Mucosa of stomach (tissue), 1 donor: ENCODE measurements around the gene UBA6.
"Not testable (repeated sequence)": the region's sequence is repeated elsewhere in the genome, so short reads cannot be mapped to it uniquely, and the experiment has no call there.

ENCODE experiments used
- H3K27me3 ChIP-seq: one replicate; pipeline ENCODE4 v1.7.0; 2013; ENCODE audit warnings: mild to moderate bottlenecking, low read length; ENCODE audit not compliant: control insufficient read depth, insufficient read depth
- H3K36me3 ChIP-seq: one replicate; pipeline ENCODE4 v1.7.0; 2013; ENCODE audit warnings: low read length; ENCODE audit not compliant: control insufficient read depth, insufficient read depth
- H3K4me1 ChIP-seq: one replicate; pipeline ENCODE4 v1.7.0; 2013; ENCODE audit warnings: mild to moderate bottlenecking, low read length; ENCODE audit not compliant: control insufficient read depth, insufficient read depth
- H3K4me3 ChIP-seq: one replicate; pipeline ENCODE4 v1.7.0; 2013; ENCODE audit warnings: low read length
- H3K9ac ChIP-seq: one replicate; pipeline ENCODE4 v1.7.0; 2013; ENCODE audit warnings: mild to moderate bottlenecking, low read length, moderate library complexity
- H3K9me3 ChIP-seq: one replicate; pipeline ENCODE4 v1.7.0; 2013; ENCODE audit warnings: mild to moderate bottlenecking, low read length, moderate library complexity; ENCODE audit not compliant: control insufficient read depth
- donor health status: Pancreatic carcinoma.

UBA6 gene

DNA sequence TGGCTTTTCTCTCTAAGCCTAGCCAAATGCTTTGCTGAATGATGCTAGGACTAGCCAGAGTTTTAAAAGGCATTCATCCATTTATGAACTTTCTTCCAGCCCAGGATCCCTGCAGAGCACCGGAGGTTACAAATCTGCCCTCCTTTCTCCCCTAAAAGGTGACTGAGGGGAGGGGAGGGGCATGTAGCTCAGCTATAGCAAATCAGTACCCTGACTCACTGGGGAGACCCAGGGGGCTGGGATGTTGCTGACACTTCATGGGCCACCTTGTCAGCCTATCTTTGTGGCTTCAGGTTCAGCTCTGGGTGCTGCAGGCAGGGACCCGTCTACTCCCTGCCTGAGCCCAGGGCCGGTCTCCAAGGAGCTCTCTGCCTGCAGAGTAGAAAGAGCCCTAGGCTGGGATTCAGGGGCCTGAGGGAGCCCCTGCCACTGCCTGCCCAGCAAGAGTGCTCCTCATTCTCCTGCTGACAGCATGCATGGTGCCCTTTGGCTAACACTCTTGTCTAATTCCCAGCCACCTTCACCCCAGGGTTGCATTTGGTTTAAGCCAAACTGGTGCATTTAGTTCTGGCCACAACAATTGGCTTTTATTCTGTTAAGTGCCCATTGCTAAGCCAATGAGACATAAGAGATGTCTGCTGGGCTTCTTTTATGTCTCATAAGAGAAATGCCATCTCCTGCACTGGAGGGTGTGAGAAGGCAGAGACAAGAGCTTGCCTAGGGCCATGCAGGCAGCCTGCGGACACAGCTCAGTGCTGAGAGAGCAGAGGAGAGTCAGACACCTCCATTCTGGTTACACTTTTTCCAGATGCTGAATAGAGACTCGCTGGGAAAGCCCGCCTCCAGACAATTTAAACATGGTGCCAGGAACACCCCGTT, 11.9 kb upstream of the UBA6 start:
- Histone ChIP-seq H3K4me3 (no peak overlapping the region), H3K36me3 (no peaks in the 10 kb centered on the region), H3K4me1 (peaks cover 4% of the 10 kb centered on the region), H3K27me3 (no peaks in the 10 kb centered on the region), H3K9ac (no peak overlapping the region), H3K9me3 (no peaks in the 10 kb centered on the region)

DNA sequence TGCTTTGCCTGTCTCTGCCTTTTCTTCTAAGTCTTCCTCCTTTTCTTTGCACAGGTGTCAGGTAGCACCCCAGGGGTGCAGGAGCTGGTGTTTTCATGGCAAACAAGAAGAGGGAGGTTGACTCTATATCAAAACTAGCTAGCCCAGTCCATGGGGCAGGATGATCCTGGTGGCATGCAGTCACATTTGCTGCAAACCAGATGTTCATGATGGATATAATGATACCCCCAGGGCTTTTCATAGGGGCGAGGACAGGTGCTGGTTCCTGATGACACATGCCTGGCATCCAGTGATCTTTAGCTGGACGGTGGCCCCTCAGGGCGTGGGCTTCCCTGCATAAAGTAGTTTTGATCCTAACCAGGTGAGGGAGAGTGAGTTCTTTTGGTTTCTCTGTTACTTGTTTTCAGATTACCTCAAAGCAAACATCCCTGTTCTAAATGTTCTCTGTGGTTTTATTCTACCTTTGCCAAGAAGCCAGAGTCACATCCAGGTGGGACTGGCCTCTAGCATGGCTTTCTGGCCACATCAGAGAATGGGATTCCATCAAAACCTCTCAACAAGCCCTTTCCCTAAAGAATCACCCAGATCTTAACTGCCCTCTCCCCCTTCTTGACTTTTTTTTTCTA, 11.2 kb upstream of the UBA6 start:
- no peaks in the 10 kb centered on the region for H3K36me3 ChIP-seq
- no peaks in the 10 kb centered on the region for H3K9me3 ChIP-seq
- peaks cover 4% of the 10 kb centered on the region for H3K4me1 ChIP-seq
- no peaks in the 10 kb centered on the region for H3K27me3 ChIP-seq
- no peak overlapping the region for H3K9ac ChIP-seq
- H3K4me3 ChIP-seq = no peak overlapping the region

DNA sequence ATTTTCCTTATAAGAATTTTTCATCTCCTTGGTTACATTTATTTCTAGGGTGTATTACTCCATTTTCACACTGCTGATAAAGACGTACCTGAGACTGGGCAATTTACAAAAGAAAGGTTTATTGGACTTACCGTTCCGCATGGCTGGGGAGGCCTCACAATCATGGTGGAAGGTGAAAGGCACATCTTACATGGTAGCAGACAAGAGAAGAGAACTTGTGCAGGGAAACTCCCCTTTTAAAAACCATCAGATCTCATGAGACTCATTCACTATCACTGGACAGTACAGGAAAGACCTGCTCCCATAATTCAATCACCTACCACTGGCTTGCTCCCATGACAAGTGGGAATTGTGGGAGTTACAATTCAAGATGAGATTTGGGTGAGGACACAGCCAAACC, 5.7 kb upstream of the UBA6 start:
- not testable (repeated sequence) for H3K27me3 ChIP-seq, H3K4me1 ChIP-seq, H3K9me3 ChIP-seq, H3K9ac ChIP-seq, H3K4me3 ChIP-seq, H3K36me3 ChIP-seq

GRCh38 chr4:67704843-67705242, 3.9 kb upstream of the UBA6 start:
- H3K27me3 ChIP-seq = no peaks in the 10 kb centered on the region
- H3K4me3 ChIP-seq = no peak overlapping the region
- H3K9ac ChIP-seq = no peak overlapping the region
- no peaks in the 10 kb centered on the region for H3K4me1 ChIP-seq
- H3K9me3 ChIP-seq = no peaks in the 10 kb centered on the region
- H3K36me3 ChIP-seq = no peaks in the 10 kb centered on the region

DNA sequence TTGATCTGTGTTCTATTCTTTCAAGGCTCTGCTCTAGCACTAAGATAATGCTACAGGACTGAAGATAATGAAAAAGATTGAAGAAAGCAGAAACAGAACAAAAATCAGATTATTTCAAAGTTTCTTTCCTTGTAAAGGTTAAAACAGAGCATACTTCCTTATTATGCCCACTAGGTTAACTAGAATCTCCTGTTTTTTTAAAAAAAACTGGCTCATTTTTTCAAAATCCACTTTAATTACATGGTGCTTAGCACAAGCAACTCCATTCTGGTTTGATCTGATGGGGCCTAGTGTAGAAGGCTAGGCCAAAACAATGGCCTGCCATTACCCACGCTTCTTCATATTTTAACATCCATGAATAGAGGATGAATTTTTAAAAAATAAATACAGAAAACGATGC, 1.2 kb upstream of the UBA6 start:
- Histone ChIP-seq H3K9ac (peak overlapping the region; percentile 83), H3K4me3 (no peak overlapping the region), H3K9me3 (no peaks in the 10 kb centered on the region), H3K27me3 (no peaks in the 10 kb centered on the region), H3K4me1 (no peaks in the 10 kb centered on the region), H3K36me3 (no peaks in the 10 kb centered on the region)

GRCh38 chr4:67701517-67701850, 529 bp upstream of the UBA6 start:
- H3K4me1 ChIP-seq = no peaks in the 10 kb centered on the region
- H3K9ac ChIP-seq = peak overlapping the region; percentile 83
- H3K9me3 ChIP-seq = no peaks in the 10 kb centered on the region
- H3K36me3 ChIP-seq = no peaks in the 10 kb centered on the region
- H3K27me3 ChIP-seq = no peaks in the 10 kb centered on the region
- H3K4me3 ChIP-seq = peak overlapping the region; percentile 12

- H3K36me3 ChIP-seq = no peaks in the 10 kb centered on the region
- H3K4me3 ChIP-seq = peak overlapping the region; percentile 21
- H3K9me3 ChIP-seq = no peaks in the 10 kb centered on the region
- H3K9ac ChIP-seq = peak overlapping the region; percentile 83
- no peaks in the 10 kb centered on the region for H3K4me1 ChIP-seq
- H3K27me3 ChIP-seq = no peaks in the 10 kb centered on the region
These were observed 728 bp downstream of the UBA6 start for GRCh38 chr4:67700116-67700737.

DNA sequence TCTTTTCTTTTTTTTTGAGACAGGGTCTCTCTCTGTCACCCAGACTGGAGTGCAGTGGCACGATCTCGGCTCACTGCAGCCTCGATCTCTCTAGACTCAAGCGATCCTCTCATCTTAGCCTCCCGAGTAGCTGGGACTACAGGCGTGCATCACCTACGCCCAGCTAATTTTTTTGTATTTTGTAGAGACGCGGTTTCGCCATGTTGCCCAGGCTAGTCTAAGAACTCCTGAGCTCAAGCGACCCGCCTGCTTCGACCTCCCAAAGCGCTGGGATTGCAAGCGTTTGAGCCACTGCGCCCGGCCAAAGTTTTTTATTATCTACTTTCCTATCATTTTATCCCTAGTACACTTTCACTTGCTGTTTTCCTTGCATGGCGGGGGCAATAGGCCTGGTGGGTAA, 1.4 kb downstream of the UBA6 start:
- H3K36me3 ChIP-seq = no peaks in the 10 kb centered on the region
- H3K4me1 ChIP-seq = no peaks in the 10 kb centered on the region
- peak overlapping the region; percentile 21 for H3K4me3 ChIP-seq
- H3K9ac ChIP-seq = peak overlapping the region; percentile 83
- H3K9me3 ChIP-seq = no peaks in the 10 kb centered on the region
- H3K27me3 ChIP-seq = no peaks in the 10 kb centered on the region

DNA sequence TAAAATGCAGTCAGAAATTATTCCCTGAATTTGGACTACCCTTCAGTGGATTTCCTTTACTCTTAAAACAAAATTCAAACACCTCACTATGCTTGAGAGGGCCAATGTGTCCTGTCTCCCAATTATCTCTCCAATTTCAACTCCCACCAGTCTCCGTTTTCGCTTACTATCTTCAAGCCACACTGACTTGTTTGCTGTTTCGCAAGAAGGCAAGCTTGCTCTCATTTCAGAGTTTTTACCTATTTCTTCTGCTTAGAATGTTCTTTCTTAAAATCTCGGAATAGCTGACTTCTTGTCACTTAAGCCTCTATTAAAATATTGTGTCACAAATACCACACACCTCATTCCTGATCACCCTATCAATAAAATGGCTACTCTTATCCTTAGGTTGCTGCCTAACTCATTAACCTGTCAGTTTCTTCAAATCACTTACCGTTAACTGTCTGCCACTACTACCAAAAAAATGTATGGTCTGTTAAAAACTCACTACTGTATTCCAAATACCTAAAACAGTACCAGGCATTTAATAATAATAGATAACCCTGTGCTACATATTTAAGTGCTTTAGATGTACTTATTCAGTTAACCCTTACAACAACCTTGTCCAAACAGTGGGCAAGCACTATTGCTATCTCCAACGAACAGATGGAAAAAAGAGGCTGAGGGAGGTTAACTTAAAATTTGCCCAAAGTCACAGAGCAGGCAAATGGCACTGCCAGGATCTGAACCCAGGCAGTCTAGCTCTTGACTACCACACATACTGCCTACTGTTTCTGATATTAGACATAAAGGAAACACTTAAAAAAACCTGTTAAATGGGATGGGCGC, 2.9 kb downstream of the UBA6 start:
- Histone ChIP-seq H3K4me1 (no peaks in the 10 kb centered on the region), H3K9me3 (no peaks in the 10 kb centered on the region), H3K9ac (no peak overlapping the region), H3K27me3 (no peaks in the 10 kb centered on the region), H3K4me3 (no peak overlapping the region), H3K36me3 (no peaks in the 10 kb centered on the region)

DNA sequence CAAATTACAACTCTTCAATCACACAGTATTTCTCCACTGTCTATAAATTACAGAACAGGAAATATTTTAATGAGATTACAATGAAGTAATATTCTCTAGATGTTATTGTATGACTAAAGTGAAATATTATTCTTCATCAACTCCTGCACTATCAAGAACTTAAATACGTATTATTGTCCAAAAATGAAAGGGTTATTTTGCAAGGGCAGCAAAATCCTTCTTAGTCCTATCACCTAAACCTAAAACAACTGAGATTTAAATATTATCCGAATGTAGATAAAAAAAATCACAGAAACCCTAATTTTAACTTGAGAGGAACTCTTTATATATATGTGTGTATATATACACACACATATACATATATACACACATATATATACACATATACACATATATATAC, 4.9 kb downstream of the UBA6 start:
- H3K9me3 ChIP-seq = no peaks in the 10 kb centered on the region
- no peaks in the 10 kb centered on the region for H3K27me3 ChIP-seq

DNA sequence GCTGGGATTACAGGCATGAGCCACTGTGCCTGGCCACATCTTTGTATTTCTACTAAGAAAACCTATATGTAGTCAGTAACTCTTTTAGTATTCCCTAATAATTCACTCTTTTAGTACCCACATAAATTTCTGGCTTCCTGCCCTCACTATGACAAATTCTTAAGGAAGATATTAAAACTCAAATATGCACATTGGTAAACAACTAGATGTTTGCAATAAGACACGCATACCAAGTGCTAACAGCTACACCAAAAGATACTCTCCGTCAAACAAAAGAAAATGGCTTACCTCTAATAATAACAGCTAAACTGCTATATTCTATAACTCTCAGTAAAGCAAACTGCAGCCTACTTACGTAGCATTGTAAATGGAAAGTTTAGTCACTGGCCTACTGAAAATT, 6.3 kb downstream of the UBA6 start:
- no peaks in the 10 kb centered on the region for H3K27me3 ChIP-seq
- no peaks in the 10 kb centered on the region for H3K4me1 ChIP-seq
- no peaks in the 10 kb centered on the region for H3K9me3 ChIP-seq
- no peak overlapping the region for H3K9ac ChIP-seq
- no peaks in the 10 kb centered on the region for H3K36me3 ChIP-seq
- H3K4me3 ChIP-seq = no peak overlapping the region

More for the DNA sequence above, 4.9 kb downstream of the UBA6 start:
- Histone ChIP-seq H3K4me3 (no peak overlapping the region), H3K4me1 (no peaks in the 10 kb centered on the region), H3K9ac (no peak overlapping the region), H3K36me3 (no peaks in the 10 kb centered on the region)

- H3K27me3 ChIP-seq = no peaks in the 10 kb centered on the region
- no peaks in the 10 kb centered on the region for H3K36me3 ChIP-seq
- no peak overlapping the region for H3K9ac ChIP-seq
- H3K4me1 ChIP-seq = no peaks in the 10 kb centered on the region
- no peaks in the 10 kb centered on the region for H3K9me3 ChIP-seq
- no peak overlapping the region for H3K4me3 ChIP-seq
These were observed 9.6 kb downstream of the UBA6 start for GRCh38 chr4:67691328-67691727.
